HG02973 (cell line): ENCODE results near the gene KCNJ12.

Source experiments
- ATAC-seq: cut with Tn5 transposase; IDR thresholded peaks from one replicate; pipeline ENCODE4 v1.9.1; 2021; ENCODE audit warnings: moderate library complexity; ENCODE audit not compliant: unreplicated experiment

KCNJ12 gene

DNA sequence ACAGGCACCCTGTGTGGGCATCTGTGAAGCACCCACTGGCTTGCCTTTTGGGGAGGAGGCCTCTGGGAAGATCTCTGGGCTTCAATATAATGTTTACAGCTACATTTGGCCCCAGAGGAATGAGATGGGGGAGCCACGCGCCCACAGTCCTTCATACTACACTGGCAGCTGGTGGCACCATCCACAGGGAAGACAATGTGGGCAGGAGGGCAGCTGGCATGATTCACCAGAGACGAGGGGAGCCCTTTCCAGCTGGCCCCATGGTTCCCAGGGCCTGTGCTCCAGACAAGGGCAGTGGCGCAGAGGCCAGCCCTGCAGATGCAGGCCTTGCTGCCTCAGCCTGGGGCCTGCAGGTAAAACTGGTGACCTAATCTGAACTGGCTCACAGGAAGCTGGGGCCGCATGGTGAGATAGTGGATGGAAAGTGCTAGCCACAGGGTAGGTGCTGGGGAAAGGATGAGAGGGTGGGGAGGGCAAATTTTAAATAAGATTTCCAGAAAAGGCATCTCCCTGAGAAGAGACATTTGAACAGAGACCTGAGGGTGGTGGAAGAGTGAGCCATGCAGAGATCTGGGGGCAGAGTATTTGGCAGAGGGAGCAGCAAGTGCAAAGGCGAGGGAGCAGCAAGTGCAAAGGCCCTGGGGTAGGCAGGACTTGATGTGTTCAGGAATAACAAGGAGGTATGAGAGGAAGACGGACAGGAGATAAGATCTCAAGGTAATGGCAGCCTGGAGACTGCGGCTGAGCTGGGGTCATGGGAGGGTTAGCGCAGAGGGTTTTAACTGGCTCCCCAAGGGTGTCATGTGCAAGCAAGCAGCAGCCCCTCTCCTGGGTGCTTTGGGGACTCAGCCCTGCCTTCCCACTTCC, 12.1 kb upstream of the KCNJ12 start:
- ATAC-seq: no peak

- no peak for ATAC-seq
Measured at GRCh38 chr17:21365016-21365415, 11.1 kb upstream of the KCNJ12 start.

DNA sequence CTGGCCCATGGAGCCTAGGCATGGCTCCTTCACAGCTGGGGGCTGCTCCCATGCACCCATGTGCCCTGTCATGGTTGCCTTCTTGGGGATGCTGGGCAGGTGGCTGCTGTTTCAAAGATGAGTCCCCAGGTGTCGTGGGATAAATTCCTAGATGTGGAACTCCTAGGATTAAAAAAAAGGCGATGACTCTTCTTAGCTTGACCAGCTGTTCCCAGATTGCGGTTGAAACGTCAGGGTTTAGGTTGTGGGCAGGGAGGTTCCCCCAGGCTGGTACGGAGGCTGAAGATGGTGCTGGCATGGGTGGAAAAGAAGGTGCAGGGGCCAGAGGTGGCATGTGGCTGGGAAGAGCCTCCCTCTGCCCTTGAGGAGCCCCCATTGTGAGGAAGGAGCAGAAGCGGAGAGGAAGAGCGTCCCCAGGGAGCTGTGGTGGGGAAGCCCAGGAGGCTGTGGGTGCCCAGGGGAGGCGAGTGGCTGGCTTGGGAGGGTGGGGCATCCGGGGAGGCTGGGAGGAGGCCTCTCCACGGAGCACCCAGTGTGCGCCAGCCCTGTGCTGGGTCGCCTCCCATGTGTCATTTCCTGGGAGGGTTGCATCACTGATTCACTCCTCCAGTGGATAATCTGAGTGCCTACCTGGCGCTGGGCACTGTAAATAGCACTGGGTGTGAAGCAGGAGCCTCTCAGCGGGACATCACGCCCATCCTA, 7.5 kb upstream of the KCNJ12 start:
- ATAC-seq: no peak

DNA sequence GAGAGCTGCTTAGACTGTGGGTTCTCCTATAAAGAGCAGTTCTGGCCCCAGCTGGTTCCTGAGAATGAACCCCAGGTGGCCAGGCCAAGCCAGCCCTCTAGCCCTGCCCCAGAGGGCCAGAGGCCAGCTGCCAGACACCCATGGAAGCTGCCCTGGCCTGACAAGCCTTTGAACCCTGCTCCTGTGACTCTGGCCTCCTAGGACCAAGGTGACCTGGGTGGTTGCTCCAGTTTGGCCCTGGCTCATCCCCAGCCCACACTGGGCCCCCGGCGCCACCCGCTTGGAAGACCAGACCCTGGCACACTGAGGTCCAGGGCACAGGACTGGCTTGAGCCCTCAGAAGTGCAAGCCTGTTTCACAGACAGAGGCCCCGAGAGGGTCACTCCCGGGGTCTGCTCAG, 6.8 kb upstream of the KCNJ12 start:
- ATAC-seq: no peak

DNA sequence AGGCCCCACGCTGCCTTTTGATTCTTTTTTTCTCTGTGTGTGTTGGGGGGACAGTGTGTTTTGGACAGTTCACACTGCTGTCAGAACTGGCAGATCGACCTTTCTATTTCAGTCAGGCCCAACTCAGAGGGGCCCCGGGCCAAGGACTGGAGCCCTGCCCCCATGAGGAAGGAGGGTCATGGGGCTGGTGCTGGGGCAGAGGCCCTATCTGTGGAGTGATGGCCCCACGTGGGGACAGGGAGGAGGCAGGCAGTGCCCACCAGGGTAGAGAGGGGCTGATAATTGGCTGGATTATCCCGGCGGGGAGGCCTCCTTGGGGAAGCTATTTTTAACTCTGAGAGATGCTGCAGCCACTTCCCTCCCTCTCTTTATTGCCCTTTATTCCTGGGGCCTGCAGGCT, 5.7 kb upstream of the KCNJ12 start:
- no peak for ATAC-seq

DNA sequence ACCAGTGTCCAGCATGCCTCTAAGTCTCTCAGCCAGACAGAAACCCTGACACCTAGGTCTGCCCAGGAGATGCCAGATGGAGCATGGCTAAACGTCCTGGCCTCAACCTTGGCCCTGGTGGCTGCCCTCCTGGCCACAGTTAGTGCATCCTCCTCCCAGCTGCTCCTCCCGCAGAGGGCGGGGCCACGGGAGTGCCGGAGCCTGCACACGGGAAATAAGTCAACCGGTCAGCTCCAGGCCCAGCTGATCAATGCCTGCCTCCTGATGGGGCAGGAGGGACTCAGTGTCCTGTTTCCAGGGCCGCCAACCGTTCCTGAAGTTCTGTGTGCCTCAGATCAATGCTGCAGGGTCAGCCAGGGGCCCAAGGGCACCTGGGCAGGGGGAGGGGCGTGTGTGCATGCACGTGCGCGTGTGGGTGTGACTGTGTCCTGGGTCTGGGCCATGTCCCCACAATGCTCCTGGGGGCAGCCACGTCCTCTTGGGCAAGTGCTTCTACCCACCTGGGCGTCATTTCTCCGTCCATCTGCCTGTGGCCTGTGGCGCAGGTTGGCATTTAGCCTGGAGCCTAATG, 4.6 kb upstream of the KCNJ12 start:
- no peak for ATAC-seq

DNA sequence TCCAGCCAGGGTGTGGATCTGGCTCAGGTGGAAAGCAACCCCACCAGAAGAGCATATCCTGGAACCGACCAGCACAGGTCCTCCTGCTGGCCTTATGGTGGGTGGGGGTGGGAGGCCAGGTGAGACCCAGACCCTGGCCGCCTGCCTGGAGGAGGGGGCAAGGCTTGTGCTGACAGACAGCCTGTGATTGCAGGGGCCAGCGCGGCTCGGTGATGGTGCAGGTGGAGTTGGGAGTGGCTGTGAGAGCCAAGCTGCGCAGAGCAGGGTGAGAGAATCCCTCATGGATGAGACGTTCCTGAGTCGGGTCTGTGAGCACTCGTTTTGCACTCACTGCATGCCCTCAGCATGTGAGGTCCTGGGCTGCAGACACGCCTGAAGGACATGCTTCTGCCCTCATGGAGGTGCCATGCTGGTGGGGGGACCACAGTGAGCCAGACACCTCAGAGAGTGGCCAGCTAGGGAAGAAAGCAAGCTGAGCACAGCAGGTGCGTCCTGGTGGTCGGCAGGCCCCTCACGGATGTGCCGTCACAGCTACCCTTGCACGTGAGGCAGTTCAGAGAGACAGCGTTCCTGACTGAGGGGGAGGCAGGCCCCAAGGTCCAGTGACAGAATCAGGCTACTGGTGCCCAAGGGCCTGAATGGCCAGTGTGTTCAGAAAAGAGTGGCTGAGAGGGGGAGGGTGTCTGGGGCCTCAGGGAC, 3.8 kb upstream of the KCNJ12 start:
- no peak for ATAC-seq

- no peak for ATAC-seq
Measured at GRCh38 chr17:21373036-21373435, 3.1 kb upstream of the KCNJ12 start.

DNA sequence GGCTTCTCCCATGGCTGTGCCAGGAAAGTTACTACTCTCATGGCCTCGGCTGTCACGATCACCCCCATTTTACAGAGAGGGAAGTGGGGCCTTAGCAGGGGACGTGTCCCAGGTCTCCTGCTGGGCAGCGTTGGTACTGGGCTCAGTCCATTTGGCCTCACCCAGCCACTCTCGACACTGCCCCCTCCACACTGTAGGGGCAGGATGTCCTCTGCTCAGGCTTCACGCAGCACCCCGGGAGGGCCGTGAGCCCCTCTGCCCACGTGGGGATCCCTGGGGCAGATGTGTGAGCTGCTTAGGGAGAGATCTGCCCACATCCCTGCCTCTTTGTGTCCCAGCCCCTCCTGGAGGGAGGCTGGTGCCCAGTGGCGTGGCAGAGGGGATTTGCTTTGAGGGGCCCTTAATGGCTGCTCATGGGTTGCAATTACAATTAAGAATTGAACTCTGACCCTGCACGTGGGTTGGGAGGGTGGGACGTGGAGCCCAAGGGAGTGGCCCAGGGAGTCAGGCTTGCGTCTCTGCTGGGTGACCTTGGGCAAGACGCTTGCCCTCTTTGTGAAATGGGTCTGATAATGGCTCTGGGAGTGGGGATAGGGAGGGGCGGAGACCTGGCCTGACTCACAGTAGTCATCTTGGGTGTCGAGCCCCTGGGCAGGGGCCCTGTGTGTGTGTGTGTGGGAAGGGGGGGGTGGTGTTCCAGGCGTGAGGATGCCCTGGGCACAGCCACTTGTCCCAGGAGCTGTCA, 2.3 kb upstream of the KCNJ12 start:
- no peak for ATAC-seq

DNA sequence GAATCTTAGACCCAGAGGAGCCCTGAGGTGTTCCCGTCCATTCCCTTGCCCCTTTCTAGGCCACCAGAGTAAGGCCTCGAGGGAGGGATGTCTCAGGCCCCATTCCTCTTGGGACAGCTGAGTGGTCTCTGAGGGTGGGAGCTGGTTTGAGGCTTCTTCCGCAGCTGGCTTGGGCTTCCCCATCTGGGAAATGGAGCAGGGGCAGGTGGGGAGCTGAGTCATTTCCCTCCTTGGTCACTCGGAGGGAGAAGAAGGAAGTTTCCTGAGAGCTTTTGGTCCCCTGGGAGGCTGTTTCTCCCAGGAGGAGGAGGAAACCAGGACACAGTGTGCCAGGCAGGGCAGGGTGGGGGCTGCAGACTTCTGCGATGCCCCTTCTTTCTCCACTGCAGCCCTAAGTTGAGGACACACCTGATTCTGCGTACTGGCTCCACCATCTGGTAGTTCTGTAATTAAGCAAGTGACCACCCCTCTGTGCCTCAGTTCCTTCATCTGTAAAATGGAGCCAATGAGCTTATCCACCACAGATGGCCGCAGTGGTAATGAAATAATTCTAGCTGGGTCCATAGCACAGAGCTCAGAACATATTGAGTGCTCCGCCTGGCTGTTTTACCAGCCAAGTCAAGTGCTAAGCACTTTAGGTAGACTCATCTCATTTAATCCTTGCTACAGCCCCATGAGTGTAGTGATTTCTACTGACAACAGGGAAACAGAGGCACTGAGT, 1.6 kb upstream of the KCNJ12 start:
- no peak for ATAC-seq

DNA sequence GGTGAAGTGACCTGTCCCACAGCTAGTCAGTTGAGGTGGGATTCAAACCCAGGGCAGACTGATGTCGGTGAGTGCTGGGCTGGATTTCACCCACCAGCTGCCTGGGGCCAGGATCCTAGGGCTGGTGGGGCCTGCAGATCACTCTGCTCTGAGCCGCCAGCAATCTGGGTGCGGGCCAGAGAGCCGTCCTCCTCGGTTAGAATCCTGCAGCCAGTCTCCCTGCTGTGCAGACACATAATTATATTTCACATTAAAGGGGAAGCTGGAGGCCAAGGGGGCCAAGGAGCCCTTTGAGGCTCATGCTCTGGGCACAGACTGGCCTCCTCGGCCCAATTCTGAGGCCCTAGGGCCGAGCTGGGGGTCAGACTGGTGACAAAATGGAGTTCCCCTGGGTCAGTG, 996 bp upstream of the KCNJ12 start:
- no peak for ATAC-seq

- no peak for ATAC-seq
Measured at GRCh38 chr17:21375757-21376080, 438 bp upstream of the KCNJ12 start.

DNA sequence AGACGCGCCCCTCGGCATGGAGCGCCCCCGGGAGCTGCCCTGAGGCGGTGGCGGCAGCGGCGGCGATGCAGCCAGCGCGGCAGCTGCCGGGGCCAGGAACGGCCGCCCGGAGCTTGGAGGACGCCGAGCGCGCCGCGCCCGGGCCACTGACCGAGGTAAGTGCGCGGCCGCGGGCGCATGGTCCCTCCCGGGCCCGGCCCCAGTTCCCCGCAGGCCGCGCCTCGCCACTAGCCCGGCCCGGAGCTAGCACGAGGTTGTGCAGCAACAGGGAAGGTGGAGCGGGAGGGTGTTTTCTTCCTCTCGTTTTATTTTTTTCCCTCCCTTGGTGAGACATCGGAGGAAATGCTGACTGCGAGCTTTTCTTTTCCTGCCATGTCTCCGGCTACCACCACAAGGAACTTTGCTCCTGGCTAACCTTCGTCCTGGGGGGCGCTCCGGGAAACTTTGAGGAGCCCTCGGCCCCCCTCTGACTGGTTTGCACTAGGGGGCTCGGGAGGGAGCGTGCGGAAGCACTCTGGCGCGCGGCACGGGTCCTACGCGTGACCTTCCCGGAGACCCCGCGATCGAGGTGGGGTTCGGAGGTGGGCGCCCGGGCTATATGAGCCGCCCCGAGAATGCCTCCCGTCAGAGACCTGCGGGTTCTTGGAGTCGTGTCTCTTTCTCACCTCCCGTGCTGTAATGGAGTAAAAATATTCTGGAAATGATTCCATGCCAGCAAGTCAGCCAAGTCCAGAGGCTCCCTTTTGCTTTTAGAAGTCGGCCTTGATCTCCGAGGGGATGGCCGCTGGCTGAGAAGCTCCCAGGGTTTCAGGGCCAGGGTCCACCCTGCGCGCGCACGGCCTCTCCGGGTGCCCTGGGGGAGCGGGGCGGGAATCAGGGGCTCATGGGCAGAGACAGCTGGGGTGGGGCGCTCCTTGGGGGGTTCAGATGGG, 868 bp downstream of the KCNJ12 start:
- no peak for ATAC-seq

GRCh38 chr17:21377705-21378396, 1.7 kb downstream of the KCNJ12 start:
- ATAC-seq: no peak

DNA sequence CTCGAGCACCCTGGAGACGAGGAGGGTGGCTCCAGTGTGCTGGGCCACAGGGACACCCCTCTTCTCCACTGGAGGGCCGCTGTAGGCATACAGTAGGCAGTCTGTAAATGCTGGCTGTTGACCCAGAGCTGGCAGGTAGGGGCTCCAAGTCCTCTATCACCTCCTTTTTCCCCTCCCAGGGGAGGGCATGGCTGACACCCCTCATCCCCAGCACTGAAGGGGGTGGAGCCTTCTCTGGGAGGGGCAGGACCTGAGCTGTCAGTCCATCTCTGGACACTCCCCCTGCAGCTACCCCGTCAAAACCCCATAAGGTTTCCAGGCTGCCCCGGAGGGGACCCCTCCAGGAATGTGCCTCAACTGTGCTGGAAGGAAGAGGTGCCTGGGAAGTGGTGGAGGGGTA, 2.4 kb downstream of the KCNJ12 start:
- ATAC-seq: no peak

DNA sequence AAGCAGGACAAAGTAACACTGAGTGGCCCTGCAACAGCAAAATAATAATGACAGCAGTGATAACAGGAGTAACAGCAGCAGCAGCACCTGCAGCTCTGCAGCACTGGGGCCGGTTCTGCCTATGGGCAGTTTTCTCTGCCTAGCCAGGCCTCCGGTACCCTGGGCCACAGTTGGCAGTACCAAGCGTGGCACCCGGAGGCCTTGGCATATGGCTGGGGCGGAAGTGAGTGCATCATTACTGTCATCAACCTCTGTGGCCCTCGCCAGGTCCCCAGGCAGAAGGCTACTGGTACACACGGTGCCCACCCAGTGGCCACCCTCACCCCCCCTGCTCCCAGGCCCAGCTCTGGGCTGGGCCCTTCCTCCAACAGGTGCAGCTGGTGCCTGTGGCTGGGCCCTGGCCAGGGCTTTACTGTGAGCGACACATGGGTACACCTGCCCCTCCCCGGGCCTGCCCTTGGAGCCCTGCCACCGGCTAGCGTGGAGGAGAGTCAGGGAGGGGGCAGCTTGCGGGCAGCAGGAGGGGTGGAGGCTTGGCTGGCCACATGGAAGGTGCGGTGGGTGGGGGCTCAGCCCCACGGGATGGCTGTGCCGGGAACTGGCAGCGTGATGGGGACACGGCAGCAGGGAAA, 3.0 kb downstream of the KCNJ12 start:
- ATAC-seq: no peak

- ATAC-seq: no peak
Measured at GRCh38 chr17:21380659-21381058, 4.5 kb downstream of the KCNJ12 start.

- ATAC-seq: no peak
Measured at GRCh38 chr17:21381076-21381706, 5.0 kb downstream of the KCNJ12 start.
